Measurements from ENCODE around the gene PITX3. TPM values are rescaled to one million over a fixed set of nuclear protein-coding genes. Genes with fewer than 3 reads are reported as not detected.

PITX3 gene
- total RNA-seq, 4 donors from 2014 or later: not detected

- Histone ChIP-seq H3K4me3 (no peak overlapping the region), H3K27me3 (no peaks in the 10 kb centered on the region), H3K27ac (no peak overlapping the region), H3K4me1 (peaks cover 0 to 40% (median 8%) of the 10 kb centered on the region in 4 donors), H3K36me3 (no peaks in the 10 kb centered on the region), H3K9me3 (no peaks in the 10 kb centered on the region)
- TF ChIP-seq EP300 (IDR thresholded peaks at IDR 0.05) (no peak), POLR2A (IDR thresholded peaks at IDR 0.05) (no peak), CTCF (IDR thresholded peaks at IDR 0.05) (no peak)
- WGBS, 2 donors: 44 to 47% methylated on average over 3 of the region's 3 CpGs
- no peak for DNase-seq (ENCODE audit: low spot score in 2 of 2)
Measured at GRCh38 chr10:102269017-102269416, 27.7 kb upstream of the PITX3 start.

GRCh38 chr10:102268375-102268888, 27.1 kb upstream of the PITX3 start:
- Histone ChIP-seq H3K4me3 (no peak overlapping the region), H3K27ac (peak overlapping the region in 1 of 4 donors; percentile 11)
- no peak for TF ChIP-seq EP300 (IDR thresholded peaks at IDR 0.05)
- TF ChIP-seq POLR2A (IDR thresholded peaks at IDR 0.05): no peak
- no peak for TF ChIP-seq CTCF (IDR thresholded peaks at IDR 0.05)

GRCh38 chr10:102267748-102268147, 26.4 kb upstream of the PITX3 start:
- Histone ChIP-seq H3K4me1 (peaks cover 0 to 36% (median 17%) of the 10 kb centered on the region in 4 donors), H3K27me3 (no peaks in the 10 kb centered on the region), H3K4me3 (no peak overlapping the region), H3K36me3 (peaks cover 0 to 3% (median 0%) of the 10 kb centered on the region in 3 donors), H3K27ac (peak overlapping the region in 1 of 4 donors; percentile 11), H3K9me3 (no peaks in the 10 kb centered on the region)
- no peak for TF ChIP-seq EP300 (IDR thresholded peaks at IDR 0.05)
- TF ChIP-seq CTCF (IDR thresholded peaks at IDR 0.05): no peak
- TF ChIP-seq POLR2A (IDR thresholded peaks at IDR 0.05): no peak
- DNase-seq (ENCODE audit: low spot score in 2 of 2): no peak

More at GRCh38 chr10:102268375-102268888, 27.1 kb upstream of the PITX3 start:
- Histone ChIP-seq H3K36me3 (no peaks in the 10 kb centered on the region), H3K9me3 (no peaks in the 10 kb centered on the region), H3K4me1 (peaks cover 0 to 36% (median 12%) of the 10 kb centered on the region in 4 donors), H3K27me3 (no peaks in the 10 kb centered on the region)
- no peak for DNase-seq (ENCODE audit: low spot score in 2 of 2)

- no peaks in the 10 kb centered on the region for H3K27me3 ChIP-seq
- TF ChIP-seq POLR2A (IDR thresholded peaks at IDR 0.05) (no peak), EP300 (IDR thresholded peaks at IDR 0.05) (no peak), CTCF (IDR thresholded peaks at IDR 0.05) (no peak)
- H3K4me1 ChIP-seq: peaks cover 0 to 46% (median 17%) of the 10 kb centered on the region in 4 donors
- no peak overlapping the region for H3K4me3 ChIP-seq
- WGBS, 2 donors: 99% methylated on average over 3 of the region's 3 CpGs
- no peak overlapping the region for H3K27ac ChIP-seq
- no peak for DNase-seq (ENCODE audit: low spot score in 2 of 2)
- H3K9me3 ChIP-seq: no peaks in the 10 kb centered on the region
- H3K36me3 ChIP-seq: peaks cover 0 to 7% (median 0%) of the 10 kb centered on the region in 3 donors
Measured at GRCh38 chr10:102266670-102267069, 25.4 kb upstream of the PITX3 start.

GRCh38 chr10:102264371-102264770, 23.1 kb upstream of the PITX3 start:
- Histone ChIP-seq H3K27ac (no peak overlapping the region), H3K4me3 (no peak overlapping the region), H3K27me3 (no peaks in the 10 kb centered on the region), H3K4me1 (peaks cover 0 to 45% (median 17%) of the 10 kb centered on the region in 4 donors), H3K9me3 (no peaks in the 10 kb centered on the region), H3K36me3 (peaks cover 0 to 28% (median 0%) of the 10 kb centered on the region in 3 donors)
- TF ChIP-seq CTCF (IDR thresholded peaks at IDR 0.05): no peak
- no peak for TF ChIP-seq POLR2A (IDR thresholded peaks at IDR 0.05)
- no peak for TF ChIP-seq EP300 (IDR thresholded peaks at IDR 0.05)
- no peak for DNase-seq (ENCODE audit: low spot score in 2 of 2)
- 68 to 79% methylated on average over 4 of the region's 4 CpGs for WGBS, 2 donors
